IPS-18c (cell line): Measurements from ENCODE around the gene TNRC6C.
"Not testable (repeated sequence)": the region's sequence is repeated elsewhere in the genome, so short reads cannot be mapped to it uniquely, and the experiment has no call there.

Source experiments
- H3K4me3 ChIP-seq: 2 replicates; pipeline ENCODE4 v1.7.0; 2013; ENCODE audit warnings: low read depth, mild to moderate bottlenecking, low read length, moderate library complexity; ENCODE audit not compliant: insufficient read depth
- H3K9me3 ChIP-seq: one replicate; pipeline ENCODE4 v1.6.1; 2013; ENCODE audit warnings: mild to moderate bottlenecking, low read length, moderate library complexity; ENCODE audit not compliant: control insufficient read depth, insufficient read depth

TNRC6C gene

DNA sequence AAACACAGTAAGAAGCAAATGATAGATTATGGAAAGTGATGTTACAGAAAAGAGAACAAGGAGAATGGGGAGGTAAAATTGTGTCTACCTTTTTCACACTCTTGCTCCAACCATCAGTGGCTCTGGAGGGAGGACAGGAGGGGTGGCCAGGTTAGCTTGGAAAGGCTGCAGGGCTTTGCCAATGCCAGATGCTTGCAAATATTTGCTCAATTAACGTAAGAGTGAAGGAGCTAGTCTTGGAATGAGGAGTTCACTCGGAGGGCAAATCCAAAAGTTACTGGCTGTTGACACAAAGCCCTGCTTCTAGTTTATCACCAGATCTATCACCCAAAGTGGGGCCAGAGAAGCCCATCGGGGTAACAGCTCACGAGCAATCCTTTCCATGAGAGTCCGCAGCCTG, 7.4 kb upstream of the TNRC6C start:
- Histone ChIP-seq H3K9me3 (peaks cover 2% of the 10 kb centered on the region), H3K4me3 (no peak overlapping the region)

DNA sequence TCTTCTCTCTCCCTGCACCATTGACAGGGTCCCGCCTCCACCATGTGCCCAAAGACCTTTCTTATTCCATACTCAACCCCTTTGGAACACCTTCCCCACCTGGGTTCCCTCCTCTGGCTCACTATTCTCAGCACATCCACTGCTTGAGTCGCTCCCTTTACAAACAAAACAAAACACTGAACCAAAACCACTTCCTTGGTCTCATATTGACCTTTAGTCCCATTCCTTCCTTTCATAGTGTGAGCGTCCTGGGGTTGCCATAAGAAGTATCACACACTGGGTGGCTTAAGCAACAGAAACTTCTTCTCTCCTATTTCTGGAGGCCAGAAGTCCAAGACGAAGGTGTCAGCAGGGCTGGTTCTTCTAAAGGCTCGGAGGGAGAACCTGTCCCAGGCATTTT, 6.1 kb upstream of the TNRC6C start:
- H3K4me3 ChIP-seq: no peak overlapping the region
- H3K9me3 ChIP-seq: no peaks in the 10 kb centered on the region

DNA sequence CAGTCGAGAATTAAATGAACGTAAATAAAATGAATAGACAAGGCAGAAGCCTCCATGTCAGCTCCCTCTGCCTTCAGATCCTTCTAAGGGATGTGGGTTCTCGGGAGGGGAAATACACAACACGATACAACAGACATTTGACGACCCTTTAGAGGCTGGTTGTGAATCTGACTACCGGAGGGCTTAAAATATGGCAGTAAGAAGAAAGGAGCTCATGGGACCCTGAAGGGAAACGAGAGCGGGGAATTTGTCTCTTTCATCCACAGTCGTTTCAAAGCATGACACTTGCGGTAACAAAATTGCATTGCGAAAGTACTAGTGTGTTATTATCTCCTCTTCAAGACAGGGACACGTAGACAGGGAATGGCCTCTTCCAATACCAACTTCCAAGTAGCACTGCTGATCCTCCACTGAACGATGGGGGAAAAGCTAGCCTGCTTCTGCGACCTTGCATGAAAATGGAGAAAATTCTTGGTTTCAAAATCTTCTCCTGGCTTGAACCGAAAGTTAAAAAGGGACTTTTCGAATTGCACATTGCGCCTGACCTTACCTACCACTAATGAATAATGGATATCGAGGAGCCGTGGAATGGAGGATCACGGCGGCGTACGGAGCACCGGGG, 1.2 kb upstream of the TNRC6C start:
- Histone ChIP-seq H3K9me3 (no peaks in the 10 kb centered on the region), H3K4me3 (peak overlapping the region; percentile 75)

DNA sequence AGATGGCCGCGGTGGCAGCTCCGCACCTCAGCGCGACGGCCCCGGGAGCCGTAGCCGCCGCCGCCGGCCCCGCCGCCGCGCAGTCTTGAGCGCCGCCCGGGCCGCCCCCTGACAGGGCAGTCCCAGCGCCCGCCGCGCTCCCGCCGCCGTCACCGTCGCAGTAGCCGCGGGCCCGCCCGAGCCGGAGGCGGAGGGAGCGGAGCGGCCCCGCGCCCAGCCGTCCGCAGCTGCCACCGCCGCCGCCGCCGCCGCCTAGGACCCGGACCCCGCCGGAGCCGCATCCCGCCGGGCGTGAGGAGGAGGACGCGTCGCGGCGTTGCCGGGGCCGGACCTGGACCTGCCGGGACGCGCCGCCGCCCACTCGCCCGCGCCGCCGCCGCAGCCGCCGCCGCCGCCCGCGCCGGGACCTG, 218 bp downstream of the TNRC6C start:
- no peak overlapping the region; the same call in 1 of the 2 replicates for H3K4me3 ChIP-seq

DNA sequence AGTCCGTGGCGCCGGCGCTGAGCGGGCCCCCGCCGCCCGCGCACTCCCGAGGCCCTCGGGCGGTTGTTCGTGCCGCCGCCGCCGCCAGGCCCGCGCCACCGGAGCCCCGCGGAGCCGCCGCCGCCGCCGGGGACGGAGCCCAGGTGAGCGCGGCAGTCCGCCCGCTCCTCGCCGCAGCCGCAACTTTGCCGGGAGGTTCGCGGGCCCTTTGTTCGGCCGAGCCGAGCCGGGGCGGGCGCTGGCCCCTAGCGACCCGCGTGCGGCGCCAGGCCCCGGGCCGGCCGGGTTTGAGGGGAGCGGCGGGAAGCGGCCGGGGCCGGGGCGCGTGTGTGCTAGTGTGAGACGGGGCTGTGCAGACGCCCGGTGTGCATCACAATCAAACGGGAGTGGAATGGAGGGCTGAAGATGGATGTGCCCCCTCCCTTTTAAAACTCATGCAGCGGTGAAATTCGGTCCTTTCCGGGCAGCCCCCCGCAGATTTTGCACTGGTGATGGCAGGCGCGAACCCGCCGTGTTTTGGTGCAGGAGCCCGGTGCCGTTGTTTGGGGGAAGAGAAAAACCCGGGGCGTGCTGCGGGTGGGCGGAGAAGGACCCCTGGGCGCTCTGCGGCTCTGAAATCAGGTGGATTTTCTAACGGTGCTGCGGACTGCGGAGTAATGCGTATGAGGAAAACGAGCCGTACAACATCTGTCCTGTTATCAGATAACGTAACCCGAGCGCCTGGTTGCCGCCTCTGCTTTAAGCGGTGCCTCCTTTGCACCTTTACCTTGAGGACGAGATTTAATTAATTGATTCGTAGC, 823 bp downstream of the TNRC6C start:
- Histone ChIP-seq H3K9me3 (no peaks in the 10 kb centered on the region), H3K4me3 (peak overlapping the region; percentile 80)

More for the DNA sequence above, 218 bp downstream of the TNRC6C start:
- no peaks in the 10 kb centered on the region for H3K9me3 ChIP-seq

DNA sequence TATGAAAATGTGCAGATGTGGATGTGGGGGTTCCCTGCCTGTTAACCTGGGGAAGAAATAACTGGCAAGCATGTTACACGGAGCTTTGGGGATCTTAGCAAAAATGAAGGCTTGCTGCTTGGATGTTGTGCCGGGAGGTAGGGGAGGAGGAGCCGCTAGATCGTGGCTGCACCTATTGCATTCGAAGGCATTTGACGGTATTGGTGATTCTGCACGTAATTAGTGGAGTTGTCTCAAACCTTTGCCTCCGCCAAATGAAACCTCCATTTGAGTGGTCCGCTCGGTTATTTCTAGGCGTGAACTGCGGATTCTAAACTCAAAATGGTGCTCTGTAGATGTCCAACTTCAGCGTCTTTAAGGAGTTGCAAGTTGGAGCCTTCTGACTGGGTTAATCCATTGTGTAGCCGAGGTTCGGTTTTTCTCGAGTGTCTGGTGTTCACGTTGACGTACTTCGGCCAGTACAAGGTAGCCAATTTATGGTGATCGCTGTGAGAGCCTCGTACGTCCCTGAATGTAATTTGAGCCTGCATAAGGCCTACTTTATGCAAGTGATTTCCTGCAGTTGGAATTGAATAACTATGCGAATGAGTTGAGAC, 1.5 kb downstream of the TNRC6C start:
- H3K4me3 ChIP-seq: peak overlapping the region; percentile 80

DNA sequence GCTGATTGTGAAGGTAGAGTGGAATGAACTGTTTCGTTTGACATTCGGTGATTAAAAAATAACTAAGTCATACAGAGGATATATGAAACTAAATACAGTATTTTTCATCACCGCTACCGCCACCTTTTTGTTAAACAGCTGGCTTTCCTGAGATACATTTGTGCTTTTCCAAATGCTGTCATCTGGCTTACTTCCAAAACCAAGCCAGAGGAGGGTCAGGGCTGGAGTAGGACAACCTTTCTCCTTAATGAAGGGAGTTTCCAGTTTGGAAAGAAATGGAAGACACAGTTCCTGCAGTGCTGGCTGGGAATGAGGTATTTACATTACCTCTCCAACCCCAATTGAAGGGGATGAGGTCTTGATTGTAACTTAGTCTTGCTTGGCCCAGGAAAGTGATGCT, 3.2 kb downstream of the TNRC6C start:
- Histone ChIP-seq H3K9me3 (no peaks in the 10 kb centered on the region), H3K4me3 (no peak overlapping the region)

More for the DNA sequence above, 1.5 kb downstream of the TNRC6C start:
- H3K9me3 ChIP-seq: no peaks in the 10 kb centered on the region

DNA sequence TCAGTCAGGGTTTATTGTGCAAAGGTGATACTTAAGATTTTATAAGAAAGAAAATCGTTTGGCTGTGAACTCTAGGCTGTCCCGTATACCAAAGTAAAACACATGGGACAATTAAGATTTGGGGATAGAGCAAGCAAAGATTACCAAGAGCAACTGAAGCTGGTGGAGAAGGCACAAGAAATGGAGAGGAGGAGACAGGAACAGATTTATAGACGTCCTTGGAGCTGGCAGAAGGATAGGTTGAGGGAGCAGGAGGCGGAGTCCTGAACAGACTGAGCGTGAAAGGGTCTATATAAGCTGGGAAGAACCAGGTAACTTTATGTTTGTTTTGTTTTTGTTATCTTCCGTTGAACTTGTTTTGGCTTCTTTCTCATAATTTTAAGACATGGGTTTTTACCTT, 3.8 kb downstream of the TNRC6C start:
- H3K9me3 ChIP-seq: no peaks in the 10 kb centered on the region
- H3K4me3 ChIP-seq: no peak overlapping the region

DNA sequence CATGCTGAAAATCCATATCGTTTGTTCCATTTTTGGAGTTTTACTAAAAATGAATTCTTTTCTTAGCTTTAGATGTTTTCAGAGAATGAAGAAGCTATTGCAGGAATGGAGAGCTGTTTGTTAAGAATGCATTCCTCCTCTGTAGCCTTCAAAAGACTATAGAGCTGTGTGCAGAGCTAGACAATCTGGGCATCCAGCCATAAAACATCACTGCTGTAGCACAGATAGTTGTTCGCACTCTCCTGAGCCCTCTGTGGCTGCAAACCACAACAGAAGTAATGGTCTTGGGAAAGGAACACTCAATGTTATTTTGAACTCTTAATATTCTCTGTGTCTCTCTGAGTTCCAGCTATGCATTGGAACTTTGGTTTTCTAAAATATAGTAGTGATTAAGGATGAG, 4.9 kb downstream of the TNRC6C start:
- no peak overlapping the region for H3K4me3 ChIP-seq

DNA sequence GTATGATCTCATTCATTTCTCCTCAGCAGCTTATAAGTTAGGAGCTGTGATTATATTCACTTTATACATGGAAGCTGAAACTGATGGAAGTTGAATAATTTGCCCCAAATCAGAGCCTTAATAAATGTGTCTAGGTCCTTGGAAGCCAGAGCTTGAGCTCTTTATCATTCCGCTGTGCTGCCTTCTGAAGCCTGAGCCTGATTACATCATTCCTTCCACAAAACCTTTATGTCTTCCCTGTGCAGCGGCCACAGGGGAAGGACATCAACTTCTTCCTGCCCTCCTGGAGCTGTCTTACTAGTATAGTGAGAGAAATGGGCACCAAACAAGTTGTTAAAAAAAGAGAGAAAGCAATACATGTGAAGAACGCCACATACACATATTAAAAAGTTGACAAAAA, 6.8 kb downstream of the TNRC6C start:
- H3K9me3 ChIP-seq: no peaks in the 10 kb centered on the region
- no peak overlapping the region for H3K4me3 ChIP-seq

More for the DNA sequence above, 4.9 kb downstream of the TNRC6C start:
- H3K9me3 ChIP-seq: no peaks in the 10 kb centered on the region

DNA sequence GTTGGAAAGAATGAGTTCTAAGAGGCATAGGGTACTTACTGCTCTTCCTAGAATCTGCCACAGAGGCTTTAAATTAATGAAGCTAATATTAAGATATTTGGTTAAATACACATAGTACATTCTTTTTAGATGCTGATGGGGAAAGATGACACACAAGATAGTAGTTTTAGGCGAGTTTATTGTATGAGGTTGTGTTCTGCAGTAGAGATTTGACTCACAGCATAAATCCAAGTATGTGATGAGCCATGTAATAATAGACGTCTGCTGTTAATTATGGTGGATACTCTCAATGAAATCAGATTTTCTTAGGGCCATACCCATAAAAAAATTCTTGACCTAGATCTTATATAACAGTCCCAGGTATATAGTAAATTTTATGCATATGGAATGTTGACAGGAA, 8.0 kb downstream of the TNRC6C start:
- Histone ChIP-seq H3K9me3 (no peaks in the 10 kb centered on the region), H3K4me3 (no peak overlapping the region)

DNA sequence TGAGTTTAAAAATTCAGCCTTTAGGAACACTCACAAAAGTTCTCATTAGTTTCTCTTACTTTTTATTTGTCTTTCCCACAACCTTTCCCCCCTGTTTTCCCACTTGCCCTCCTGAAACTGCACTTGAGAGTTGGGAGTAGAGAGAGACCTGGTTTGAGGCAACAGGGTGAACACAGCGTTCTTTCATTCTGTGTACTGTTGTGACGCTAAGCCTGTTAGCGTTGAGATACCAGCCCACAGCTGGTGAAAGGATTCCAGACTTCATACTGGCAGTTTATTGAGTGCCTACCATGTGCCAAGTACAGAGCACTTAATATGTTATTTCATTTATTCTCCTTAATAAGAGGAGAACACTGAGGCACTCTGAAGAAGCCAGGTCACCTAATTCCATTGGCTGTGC, 10.3 kb downstream of the TNRC6C start:
- no peak overlapping the region for H3K4me3 ChIP-seq
- H3K9me3 ChIP-seq: no peaks in the 10 kb centered on the region

DNA sequence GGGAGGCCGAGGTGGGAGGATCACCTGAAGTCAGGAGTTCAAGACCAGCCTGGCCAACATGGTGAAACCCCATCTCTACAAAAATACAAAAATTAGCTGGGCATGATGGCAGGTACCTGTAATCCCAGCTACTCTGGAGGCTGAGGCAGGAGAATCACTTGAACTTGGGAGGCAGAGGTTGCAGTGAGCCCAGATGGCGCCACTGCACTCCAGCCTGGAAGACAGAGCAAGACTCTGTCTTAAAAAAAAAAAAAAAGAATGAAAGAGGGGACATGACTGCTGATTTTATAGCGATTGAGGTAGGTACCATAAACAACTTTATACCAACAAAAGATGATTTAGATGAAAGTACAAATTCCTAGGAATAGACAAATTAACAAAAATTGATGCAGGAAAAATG, 13.8 kb downstream of the TNRC6C start:
- not testable (repeated sequence) for H3K9me3 ChIP-seq, H3K4me3 ChIP-seq

DNA sequence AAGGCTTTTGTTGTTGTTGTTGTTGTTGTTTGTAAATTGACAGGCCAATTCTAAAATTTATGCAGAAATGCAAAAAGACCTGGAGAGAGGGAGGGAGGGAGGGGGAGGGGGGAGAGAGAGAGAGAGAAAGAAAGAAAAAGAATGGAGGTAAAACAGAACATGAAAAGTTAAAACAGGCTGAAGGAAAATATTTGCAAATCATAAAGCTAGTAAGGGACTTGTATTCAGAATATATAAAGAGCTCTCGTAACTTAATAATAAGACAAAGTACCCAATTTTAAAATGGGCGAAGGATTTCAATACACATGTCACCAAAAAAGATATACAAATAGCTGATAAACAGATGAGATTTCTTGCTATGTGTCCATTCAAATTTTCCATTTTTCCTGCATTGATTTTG, 15.4 kb downstream of the TNRC6C start:
- Histone ChIP-seq H3K9me3 (no peaks in the 10 kb centered on the region), H3K4me3 (no peak overlapping the region)

DNA sequence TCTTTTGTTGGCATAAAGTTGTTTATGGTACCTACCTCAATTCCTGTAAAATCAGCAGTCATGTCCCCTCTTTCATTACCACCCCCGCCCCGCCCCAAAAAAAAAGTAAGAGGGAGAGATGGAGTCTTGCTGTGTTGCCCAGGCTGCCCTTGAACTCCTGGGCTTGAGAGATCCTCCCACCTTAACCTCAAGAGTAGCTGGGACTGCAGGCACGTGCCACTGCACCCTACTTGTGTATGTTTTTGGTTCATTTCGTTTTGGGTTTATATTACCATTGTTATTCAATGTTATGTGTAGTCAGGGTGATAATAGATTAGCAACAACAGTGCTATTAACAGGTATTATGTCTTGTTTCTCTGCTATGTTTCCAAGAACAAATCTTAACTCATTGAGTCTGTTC, 15.9 kb downstream of the TNRC6C start:
- no peak overlapping the region for H3K4me3 ChIP-seq
- H3K9me3 ChIP-seq: no peaks in the 10 kb centered on the region

DNA sequence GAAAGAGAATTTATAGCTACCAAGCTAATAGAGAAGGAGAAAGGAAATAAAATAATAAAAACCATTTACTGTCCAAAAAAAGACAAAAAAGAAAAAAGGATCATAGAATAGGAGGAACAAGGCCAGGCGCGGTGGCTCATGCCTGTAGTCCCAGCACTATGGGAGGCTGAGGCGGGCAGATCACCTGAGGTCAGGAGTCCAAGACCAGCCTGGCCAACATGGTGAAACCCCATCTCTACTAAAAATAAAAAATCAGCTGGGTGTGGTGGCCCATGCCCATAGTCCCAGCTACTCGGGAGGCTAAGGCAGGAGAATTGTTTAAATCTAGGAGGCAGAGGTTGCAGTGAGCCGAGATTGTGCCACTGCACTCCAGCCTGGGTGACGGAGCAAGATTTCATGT, 23.9 kb downstream of the TNRC6C start:
- not testable (repeated sequence) for H3K4me3 ChIP-seq, H3K9me3 ChIP-seq

DNA sequence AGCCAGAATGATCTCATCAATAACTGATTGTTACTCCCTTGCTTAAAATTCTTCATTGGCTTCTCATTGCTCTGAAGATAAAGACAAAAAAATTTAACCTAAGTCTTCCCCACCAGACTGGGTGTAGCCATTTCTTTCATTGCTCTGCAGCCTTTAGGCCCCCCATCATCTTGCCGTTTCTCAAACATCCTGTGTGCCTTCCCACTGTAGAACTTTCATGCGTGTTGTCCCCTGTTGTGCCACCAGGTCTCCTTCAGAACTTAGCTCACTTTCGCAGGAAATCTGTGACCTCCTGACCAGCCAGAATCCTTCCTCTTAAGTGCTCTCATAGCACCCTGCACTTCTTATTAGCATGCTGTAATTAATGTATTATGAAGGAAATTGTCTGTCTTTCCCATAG, 31.8 kb downstream of the TNRC6C start:
- Histone ChIP-seq H3K9me3 (no peaks in the 10 kb centered on the region), H3K4me3 (no peak overlapping the region)

DNA sequence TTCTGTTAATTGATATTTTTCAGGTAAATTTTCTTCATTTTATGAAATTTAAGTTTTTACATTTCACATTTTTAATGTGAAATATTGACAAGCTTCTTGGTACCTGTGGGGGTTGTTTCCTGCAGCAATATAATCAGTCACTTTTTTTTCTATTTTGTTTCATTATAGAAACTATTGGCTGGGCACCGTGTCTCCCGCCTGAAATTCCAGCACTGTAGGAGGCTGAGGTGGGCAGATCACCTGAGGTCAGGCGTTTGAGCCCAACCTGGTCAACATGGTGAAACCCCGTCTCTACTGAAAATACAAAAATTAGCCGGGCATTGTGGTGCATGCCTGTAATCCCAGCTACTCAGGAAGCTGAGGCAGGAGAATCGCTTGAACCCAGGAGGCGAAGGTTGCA, 35.2 kb downstream of the TNRC6C start:
- H3K9me3 ChIP-seq, H3K4me3 ChIP-seq: not testable (repeated sequence)
